ENCODE measurements around the gene CYBC1.

Gene CYBC1

DNA sequence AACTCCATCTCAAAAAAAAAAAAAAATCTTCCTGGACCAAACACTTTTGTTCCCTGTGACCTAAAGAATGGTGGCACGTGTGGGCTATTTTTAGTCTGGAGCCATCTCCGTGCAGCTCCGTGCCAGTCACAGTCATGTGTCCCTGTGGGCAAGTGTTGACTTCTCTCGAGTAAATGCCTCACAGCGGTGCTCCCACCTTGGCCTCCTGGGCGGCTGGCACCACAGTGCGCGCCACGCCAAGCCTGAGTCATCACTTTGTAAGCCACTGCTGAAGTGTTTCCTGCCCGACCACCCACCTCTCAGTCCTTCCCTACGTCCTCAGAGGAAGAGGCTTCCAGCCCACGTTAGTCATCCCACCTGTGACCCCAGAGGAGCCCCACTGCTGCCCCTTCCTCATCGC lies 43.3 kb downstream of the CYBC1 start:
- DNase-seq = no peak

DNA sequence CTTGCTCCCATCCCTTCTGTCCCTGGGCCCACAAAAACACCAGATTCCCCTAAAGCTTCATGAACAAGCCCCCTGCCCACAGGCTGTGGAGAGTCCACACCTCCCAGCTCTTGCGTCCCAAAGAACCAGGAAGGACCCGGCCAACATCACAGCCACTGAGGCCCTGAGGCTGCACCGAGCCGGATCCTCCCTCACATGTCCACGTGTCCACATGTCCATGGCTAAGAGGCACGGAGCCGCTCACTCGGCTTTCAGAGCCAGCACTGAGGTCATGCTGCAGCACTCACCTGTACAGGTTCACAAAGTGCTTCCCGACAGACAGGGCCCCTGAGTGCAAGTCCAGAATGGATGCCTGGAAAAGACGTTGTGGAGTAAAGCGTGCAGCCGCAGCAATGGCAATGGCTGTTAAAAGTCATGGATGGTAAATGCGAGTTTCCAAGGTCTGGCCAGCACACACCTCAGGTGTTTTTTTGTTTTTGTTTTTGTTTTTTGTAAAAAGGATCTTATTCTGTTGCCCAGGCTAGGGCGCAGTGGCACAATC lies 44.4 kb downstream of the CYBC1 start:
- no peak for DNase-seq

DNA sequence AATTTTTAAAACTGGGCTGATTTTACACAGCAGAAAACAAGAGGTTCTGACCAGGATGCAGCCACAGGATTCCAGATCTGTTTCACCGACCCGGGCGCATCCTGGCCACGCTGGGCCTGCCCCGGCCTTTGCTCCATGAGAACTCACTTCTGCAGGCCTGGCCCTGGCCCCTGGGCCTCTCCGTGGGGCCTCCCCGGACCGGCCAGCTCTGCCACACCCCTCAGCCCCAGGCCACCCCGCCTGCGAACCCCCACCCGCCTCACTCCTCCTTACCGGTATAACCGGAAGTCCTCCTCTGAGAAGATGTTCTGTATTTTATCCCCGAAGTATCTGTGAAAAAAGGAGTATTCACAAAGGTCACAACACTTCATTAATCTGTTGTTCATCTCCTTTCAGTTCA lies 45.5 kb downstream of the CYBC1 start:
- no peak for DNase-seq

DNA sequence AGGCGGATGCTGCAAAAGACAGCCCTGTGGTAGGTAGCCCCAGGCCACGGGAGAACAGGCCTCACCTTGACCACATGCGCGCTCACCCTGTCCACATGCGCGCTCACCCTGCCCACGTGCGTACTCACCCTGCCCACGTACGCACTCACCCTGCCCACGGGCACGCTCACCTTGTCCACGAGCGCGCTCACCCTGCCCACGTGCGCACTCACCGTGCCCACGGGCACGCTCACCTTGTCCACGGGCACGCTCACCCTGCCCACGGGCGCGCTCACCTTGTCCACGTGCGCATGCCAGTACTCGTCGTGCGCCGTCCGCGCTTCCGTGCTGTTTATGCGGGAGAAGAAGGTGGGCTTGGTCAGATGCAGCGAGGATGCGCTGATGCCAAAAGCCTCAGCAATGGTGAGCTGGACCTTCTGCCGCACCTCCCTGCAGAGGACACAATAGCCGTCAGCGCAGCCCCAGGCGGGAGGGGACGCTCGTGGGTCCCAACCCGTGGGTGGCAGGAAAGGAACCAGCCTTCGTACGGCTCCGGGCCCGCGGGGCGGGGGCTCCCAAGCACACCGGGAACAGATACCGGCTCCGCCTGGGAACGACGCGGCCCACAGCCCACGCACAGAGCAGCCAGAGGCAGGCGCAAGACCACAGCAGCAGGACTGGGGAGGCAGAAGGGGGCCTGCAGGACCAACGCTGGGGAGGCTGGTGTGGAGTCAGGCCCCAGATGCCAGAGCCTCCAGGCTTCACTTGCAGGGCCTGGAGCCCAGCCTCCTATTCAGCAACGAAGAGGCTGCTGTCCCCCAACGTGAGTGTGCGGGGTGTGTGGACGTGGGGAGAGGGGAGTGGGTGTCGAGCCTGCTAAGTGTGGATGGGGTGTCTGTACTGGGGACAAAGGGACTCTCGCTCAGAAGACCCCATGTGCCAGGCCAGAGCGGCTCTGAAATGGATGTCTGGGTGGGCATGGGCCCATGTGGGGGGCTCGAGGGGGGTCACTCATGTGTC lies 46.6 kb downstream of the CYBC1 start:
- no peak for DNase-seq

DNA sequence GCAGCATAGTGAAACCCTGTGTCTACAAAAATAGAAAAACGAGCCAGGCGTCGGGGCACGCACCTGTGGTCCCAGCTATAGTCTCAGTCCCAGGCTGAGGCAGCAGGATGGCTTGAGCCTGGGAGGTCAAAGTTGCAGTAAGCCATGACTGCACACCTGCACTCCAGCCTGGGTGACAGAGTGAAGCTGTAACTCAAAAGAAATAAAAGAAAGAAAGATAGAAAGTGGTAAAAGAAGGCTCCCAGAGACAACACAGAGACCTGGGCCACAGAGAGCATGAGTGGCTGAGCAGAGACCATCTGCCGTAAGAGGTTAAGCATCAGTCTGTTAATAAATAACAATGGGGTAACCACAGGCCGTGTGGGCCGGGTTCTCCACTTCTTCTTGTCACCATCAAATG lies 47.7 kb downstream of the CYBC1 start:
- no peak for DNase-seq

DNA sequence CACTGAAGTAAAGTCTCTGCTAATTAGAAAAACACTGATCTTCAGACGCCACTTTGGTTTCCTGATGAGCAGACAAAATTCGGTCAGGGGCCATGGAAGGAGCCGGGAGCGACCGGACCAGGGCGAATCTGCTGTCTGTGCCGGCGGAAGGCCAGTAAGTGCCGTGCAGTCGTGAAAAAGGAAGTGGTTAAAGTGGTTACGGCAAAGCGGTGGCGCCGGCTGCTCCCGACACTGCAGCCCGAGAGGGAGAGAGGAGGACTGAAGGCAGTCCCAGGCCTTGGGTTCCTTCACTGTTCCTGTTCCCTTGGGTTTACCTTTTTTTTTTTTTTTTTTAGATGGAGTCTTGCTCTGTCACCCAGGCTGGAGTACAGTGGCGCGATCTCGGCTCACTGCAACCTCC lies 49.7 kb downstream of the CYBC1 start:
- DNase-seq = no peak

DNA sequence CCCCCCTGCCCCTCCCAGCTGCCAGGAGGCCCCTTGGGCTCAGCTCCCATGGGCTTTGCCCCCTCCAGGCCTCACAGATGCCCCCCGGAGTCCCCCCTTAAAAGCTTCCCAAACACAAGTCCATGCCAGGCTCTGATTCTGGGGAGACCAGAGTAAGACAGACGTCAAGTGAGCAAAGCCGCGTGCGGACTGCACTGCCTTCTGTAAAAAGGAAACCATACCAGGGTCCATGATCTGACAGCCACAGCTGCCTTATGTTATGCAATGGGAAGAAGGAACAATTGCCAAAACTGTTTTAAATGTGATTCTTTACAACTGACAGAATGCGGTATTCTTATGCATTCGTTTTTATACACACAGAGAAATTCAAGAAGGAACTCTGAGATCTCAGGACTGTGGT lies 50.3 kb downstream of the CYBC1 start:
- no peak for DNase-seq

DNA sequence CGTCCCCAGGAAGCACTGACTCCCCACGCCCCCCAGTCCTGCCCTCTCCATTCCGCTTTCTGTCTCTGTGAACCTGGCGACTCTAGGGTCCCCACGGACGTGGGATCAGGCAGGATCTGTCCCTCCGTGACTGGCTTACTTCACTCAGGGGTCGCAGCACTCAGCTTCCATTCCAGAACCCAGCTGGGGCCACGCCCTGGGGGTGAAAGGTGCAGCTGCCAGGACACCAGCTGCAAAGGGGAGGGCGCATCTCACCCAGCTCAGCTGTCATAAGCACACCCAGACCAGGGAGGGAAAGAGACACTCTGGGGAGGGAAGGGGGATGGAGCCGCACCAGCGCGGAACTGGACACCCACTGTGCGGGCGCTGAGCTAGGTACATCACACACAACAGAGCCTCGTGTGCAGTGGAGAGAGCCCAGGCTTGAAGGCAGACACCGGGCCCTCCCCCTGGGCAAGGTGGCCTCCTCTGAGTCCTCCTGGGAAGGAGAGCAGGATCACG lies 50.9 kb downstream of the CYBC1 start:
- DNase-seq = peak; percentile 31 to 60

DNA sequence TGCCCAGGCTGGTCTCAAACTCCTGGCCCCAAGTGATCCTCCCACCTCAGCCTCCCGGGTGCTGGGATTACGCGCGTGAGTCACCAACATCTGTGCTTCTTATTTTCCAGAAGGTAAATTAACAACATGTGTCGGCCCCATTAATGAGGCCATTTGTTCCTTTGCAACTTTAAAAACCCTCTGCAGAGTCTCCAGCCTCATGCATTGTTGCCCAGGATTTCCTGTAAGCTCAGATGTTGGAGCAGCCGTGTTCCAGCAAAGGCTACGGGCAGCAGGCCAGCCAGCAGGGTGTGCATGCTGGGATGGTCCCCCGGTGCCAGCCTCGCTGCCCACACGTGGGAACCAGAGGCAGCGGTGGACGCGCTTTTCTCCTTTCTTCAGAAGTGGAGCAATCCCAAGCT lies 51.5 kb downstream of the CYBC1 start:
- peak in 1 of 2 experiments; percentile 65 for DNase-seq

DNA sequence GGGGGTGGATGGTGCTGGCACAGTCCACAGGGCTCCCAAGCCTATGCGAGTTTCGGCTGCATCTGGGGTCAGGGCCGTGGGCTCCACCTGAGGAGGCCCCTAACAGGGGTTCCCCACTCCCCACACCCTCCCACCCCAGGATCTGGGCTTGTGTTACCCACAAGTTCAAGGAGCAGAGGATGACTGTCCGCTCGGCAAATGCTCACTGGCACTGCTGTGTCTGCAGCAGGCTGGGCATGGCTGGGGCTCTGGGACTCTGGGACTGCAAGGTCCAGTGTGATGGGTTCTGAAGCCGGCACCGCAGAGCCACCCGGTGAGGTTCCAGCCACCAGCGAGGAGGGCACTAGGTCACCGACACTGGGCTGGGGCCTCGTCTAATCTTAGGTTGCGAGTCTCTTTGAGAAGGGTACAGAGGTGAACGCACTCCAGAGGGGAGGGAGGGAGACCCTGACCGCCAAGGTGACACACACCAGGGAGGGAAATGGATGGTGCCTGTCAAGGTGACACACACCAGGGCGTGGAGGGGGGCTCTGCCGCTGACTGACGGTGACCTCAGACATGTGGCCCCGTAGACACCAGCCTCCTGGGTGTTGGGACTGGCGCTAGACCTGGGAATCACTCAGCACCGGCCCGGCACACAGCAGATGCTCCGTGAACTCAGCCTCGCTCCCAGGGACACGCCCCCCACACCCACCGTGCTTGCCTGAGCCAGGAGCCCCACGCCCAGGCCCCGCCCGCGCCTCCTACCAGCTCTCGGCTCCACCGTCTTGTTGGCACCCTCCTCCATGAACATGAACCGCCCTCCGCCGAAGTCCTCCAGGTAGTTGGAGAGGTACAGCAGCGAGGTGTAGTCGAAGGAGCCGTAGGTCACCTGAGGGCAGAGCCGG lies 52.9 kb downstream of the CYBC1 start:
- DNase-seq = no peak

DNA sequence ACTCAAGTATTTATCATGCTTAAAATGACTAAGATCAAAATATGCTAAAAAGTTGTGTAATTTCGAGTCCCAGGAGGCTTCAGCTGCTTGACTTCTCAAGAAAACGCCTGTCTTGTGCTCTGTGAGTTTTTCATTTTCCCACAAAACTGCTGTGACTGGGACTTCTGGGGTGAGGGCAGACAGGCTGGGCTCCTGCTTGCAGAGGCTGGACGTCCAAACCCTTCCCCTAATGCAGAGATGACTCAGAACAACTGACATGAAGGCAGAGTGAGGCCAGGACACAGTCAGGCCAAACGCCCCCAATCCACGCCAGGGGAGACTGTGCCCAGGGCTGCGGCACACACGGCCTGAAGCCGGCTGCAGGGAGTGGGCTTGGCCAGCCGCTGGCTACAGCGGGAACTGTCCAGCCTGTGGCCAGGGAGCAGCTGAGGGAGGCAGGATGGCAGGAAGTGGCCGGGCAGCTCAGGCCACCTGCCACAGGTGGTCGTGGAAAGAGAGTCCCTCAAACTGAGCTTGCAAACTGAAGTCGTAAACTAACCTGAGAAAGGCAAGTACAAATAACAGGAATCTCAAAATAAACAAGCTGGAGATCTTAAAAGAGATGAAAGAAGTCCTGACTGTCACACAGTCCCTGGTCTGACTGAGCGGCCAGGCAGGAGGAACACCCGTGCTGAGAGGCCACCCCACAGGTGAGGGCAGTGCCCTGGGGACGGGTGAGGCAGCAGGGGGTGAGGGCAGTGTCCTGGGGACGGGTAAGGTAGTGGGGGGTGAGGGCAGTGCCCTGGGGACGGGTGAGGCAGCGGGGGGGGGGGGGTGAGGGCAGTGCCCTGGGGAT lies 53.7 kb downstream of the CYBC1 start:
- DNase-seq = no peak

DNA sequence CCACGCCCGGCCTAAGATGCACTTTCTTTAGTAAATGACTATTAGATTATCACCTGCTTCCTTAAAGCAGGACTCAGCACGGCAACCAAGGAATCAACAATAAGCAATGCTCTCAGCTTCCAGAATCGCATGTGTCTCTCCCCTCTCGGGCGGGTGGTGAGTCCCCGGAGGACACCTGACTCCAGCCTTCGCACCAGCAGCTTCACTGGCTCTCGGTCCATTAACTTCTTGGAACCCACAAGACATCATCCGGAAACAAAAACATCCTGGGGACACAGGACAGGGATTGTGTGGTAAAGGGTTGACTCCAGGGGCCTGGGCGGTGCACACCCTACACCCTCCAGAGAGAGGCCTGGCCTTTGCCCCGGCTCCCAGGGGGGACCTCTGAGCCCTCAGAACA lies 56.3 kb downstream of the CYBC1 start:
- DNase-seq = no peak

DNA sequence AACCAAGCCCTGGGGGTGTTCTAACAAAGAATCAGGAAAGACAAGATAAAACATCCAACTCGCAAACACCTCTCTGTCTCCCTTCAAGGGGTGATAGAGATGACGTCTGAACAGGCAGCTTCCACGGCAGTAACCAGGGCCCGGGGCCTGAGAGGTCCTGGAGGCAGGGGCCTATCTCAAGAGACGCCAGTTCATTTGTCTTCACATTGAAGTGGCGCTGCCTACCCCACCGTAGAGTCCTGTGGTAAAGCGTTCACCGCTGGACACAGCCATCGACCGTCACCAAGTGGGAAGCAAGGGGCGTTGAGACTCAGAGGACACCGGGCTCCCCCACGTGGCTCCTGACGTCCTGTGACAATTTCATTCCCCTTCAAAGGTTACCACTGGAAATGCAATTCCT lies 57.6 kb downstream of the CYBC1 start:
- DNase-seq = no peak

All from NCI-H2081 (cell line).